Left ventricle myocardium inferior (tissue), 1 donor: ENCODE measurements around the gene RREB1. TPM values are rescaled to one million over a fixed set of nuclear protein-coding genes. Genes with fewer than 3 reads are reported as not detected.

Experiments used
- DNase-seq: peaks from one replicate; pipeline ENCODE4 v3.0.0-alpha.2; 2020
- H3K27ac ChIP-seq: fragments of 200-600 bp; replicated peaks from 2 replicates; pipeline ENCODE4 v1.8.0; 2021
- H3K27me3 ChIP-seq: fragments of 200-600 bp; 2 replicates; pipeline ENCODE4 v1.8.0; 2021; ENCODE audit warnings: low read depth
- H3K36me3 ChIP-seq: fragments of 200-600 bp; 2 replicates; pipeline ENCODE4 v1.8.0; 2021
- H3K4me1 ChIP-seq: fragments of 200-600 bp; 2 replicates; pipeline ENCODE4 v1.8.0; 2021
- H3K4me3 ChIP-seq: fragments of 200-600 bp; 2 replicates; pipeline ENCODE4 v1.8.0; 2021; ENCODE audit warnings: mild to moderate bottlenecking, moderate library complexity
- H3K9me3 ChIP-seq: fragments of 200-600 bp; replicated peaks from 2 replicates; pipeline ENCODE4 v1.8.0; 2021
- intact Hi-C: fragments of 100-400 bp; cut with micrococcal nuclease; formaldehyde crosslinking; loops from one replicate; pipeline ENCODE4 v1.11.0; 2022
- total RNA-seq: library from RNA; stranded (reverse); fragmentation: NEBNext Ultra II Directional; extraction: Animal tissue kit (Norgen Biotek cat#: 25700); gene quantifications from one replicate; pipeline ENCODE4 v1.2.1, GENCODE V29; 2021
- TF ChIP-seq, protein P1 (sequence below): fragments of 200-600 bp; IDR thresholded peaks from 2 replicates; pipeline ENCODE4 v1.8.0; 2021; ENCODE audit warnings: antibody characterized with exemption, mild to moderate bottlenecking, borderline replicate concordance
- donor health status: DM: no; HTN: yes; CAD: no; lungs with severe emphysema.

The RREB1 gene
- total RNA-seq, 1 donor from 2014 or later, result 33.3 TPM

DNA sequence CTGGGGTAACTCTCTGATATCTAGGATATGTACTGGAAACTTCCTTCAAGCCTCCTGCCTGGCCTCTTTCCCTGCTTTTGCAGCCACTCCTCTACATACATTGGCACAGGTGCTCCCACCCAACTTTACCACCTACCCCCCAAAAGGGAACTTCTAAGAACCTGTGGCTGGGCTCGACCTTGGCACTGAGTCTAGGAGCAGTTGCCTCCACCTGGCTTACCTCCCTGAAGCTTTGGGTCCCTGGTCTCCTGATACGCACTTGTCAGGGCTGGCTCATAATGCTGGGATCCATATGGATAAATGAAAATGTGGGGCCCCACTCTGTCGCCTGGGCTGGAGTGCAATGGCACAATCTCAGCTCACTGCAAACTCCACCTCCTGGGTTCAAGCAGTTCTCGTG lies 149.0 kb downstream of the RREB1 start:
- Histone ChIP-seq H3K27ac (no peak overlapping the region), H3K4me3 (no peak overlapping the region), H3K9me3 (peaks cover 12% of the 10 kb centered on the region), H3K27me3 (no peaks in the 10 kb centered on the region), H3K36me3 (peaks cover 3% of the 10 kb centered on the region), H3K4me1 (peaks cover 31% of the 10 kb centered on the region)
- no peak for DNase-seq
- TF ChIP-seq, protein P1, sequence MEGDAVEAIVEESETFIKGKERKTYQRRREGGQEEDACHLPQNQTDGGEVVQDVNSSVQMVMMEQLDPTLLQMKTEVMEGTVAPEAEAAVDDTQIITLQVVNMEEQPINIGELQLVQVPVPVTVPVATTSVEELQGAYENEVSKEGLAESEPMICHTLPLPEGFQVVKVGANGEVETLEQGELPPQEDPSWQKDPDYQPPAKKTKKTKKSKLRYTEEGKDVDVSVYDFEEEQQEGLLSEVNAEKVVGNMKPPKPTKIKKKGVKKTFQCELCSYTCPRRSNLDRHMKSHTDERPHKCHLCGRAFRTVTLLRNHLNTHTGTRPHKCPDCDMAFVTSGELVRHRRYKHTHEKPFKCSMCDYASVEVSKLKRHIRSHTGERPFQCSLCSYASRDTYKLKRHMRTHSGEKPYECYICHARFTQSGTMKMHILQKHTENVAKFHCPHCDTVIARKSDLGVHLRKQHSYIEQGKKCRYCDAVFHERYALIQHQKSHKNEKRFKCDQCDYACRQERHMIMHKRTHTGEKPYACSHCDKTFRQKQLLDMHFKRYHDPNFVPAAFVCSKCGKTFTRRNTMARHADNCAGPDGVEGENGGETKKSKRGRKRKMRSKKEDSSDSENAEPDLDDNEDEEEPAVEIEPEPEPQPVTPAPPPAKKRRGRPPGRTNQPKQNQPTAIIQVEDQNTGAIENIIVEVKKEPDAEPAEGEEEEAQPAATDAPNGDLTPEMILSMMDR, result no peak
- intact Hi-C loops, result no loop called here

DNA sequence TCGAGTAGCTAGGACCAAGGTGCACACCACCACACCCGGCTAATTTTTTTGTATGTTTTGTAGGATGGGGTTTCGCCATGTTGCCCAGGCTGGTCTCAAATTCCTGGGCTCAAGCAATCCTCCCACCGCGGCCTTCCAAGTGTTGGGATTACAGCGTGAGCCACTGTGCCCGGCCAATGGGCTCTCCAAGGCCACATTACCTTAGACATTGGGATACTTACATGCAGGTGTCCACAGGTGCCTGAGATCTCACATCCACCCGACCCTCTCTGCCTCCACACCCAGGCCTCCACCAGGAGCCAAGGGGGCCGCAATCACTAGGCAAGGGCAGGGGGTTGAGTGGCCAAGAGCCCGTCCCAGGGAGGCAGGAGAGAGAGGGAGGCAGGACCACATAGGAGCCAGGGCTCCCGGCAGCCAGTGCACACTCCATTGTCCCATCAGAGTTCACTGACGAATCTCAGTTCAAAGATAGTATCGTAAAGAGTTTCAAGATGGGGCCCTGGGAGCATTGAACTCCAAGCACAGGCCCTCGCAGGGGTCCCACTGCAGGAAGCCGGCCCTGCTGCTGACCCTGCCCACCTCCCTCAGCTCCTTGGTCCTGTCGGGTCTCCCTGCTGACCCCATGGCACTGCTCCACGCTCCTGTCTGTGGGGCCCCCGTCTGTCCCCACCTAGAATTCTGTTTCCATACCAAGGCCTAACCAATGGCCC lies 149.9 kb downstream of the RREB1 start:
- peaks cover 33% of the 10 kb centered on the region for H3K4me1 ChIP-seq
- H3K36me3 ChIP-seq, result no peaks in the 10 kb centered on the region
- intact Hi-C loops, result no loop called here
- H3K27me3 ChIP-seq, result no peaks in the 10 kb centered on the region
- no peak overlapping the region for H3K27ac ChIP-seq
- TF ChIP-seq, protein P1, result no peak
- H3K9me3 ChIP-seq, result peaks cover 12% of the 10 kb centered on the region
- no peak for DNase-seq
- H3K4me3 ChIP-seq, result no peak overlapping the region

DNA sequence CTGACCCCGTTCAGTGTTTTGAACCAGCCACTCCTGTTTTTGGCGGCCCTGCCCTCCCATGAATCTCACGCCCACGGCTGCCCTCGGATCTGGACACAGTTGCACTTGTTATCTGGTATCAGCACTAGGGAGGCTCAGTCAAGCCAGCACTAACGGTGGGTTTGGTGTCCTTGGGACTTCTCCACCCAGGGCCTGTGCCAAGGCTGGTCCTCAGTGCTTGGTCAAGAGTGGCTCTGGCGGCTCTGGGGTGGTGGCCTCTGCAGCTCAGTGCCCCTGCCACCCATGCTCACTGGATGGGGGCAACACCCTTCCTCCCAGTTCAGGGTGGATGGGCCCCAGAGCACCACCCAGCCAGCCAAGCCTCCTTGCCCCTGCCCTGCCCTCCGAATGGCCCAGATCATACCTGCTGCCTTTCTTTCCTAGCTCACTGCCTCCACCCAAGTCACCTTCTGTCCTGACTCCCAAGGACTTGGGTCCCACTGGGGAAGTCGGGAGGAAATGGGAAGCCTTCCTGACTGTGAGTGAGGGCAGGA lies 150.5 kb downstream of the RREB1 start:
- no peak overlapping the region for H3K4me3 ChIP-seq
- H3K27me3 ChIP-seq, result no peaks in the 10 kb centered on the region
- no peak for DNase-seq
- intact Hi-C loops, result no loop called here
- H3K4me1 ChIP-seq, result peaks cover 33% of the 10 kb centered on the region
- peaks cover 12% of the 10 kb centered on the region for H3K9me3 ChIP-seq
- TF ChIP-seq, protein P1, result no peak
- H3K36me3 ChIP-seq, result no peaks in the 10 kb centered on the region
- H3K27ac ChIP-seq, result no peak overlapping the region

DNA sequence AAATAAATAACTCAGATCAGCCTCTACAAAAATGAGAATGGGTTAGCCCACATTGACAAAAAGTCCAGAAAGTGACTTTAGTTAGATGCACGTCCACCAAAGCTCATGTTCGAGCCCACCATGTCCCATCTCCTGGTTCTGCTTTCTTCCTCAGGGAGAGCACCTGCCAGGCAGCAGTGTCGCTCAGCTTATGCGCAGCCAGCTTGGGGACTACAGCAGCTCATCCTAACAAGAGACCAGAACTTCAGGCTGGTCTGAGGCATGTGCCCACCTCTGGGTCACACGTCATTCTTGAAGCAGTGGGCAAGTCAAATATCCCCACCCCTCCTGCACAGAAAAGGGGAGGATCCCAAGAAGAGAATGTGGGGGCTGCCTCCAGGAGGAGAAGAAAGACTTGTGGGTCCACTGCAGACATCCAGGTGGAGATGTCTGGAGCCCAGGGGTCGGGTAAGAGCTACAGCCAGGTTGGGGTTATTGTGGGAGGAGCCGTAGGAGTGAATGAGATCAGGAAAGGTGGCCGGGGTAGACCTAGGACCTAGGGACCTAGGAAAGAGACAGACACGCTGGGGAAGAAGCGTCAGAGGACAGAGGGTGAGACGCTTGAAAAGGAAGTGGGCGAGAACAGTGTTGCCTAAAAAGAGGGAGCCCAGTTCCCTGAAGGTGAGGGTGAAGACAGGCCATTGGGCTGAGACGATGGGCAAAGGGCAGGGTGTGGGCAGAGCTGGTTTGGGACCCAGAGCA lies 152.7 kb downstream of the RREB1 start:
- peaks cover 18% of the 10 kb centered on the region for H3K4me1 ChIP-seq
- DNase-seq, result no peak
- peak overlapping the region; percentile 78 for H3K4me3 ChIP-seq
- TF ChIP-seq, protein P1, result no peak
- intact Hi-C loops, result no loop called here
- no peaks in the 10 kb centered on the region for H3K27me3 ChIP-seq
- H3K36me3 ChIP-seq, result no peaks in the 10 kb centered on the region
- H3K27ac ChIP-seq, result peak overlapping the region; percentile 90
- H3K9me3 ChIP-seq, result peaks cover 12% of the 10 kb centered on the region

DNA sequence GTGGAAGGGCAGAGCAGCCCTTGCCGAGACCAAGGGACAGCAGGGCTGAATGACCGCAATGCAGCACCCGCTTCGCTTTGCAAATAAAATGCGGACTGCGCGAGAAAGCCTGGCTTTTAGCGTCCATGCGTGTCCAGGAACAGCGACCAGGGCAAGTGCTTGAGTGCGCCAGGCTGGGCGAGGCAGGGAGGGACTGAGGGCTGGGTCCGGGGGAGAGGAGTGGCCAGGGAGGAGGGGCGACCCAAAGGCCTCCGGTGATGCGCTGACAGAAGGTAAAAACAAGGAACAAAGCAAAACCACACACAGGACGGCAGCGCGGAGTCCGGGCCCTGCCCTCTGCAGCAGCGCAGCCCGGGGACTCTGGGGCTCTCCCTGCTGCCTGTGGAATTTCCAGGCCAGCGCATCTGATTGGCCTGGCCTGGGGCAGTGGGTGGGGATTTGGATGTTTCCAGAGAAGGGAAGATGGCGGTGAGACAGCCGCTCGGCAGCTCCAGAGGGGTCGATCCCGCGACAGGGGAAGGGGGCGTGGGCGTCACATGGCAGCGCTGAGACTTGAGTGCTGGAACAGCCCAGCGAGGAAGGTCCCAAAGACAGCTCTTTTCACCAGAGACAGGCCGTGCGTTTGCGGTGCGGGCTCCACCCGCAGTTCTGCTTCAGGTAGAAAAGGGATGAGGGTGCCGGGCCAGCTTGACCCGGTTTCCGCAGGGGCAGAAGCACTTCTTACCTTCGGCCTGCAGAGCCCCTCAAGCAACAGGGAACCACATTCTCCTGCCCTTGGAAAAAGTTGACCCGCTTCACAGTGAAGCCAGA lies 153.5 kb downstream of the RREB1 start:
- peaks cover 18% of the 10 kb centered on the region for H3K4me1 ChIP-seq
- intact Hi-C loops, result no loop called here
- H3K27ac ChIP-seq, result peak overlapping the region; percentile 90
- no peaks in the 10 kb centered on the region for H3K27me3 ChIP-seq
- peaks cover 9% of the 10 kb centered on the region for H3K9me3 ChIP-seq
- peak; percentile 85 for DNase-seq
- peak overlapping the region; percentile 78 for H3K4me3 ChIP-seq
- H3K36me3 ChIP-seq, result no peaks in the 10 kb centered on the region
- TF ChIP-seq, protein P1, result no peak
